Mesothelial cell of epicardium (in vitro differentiated cells): Measurements from ENCODE around the gene MYLIP. TPM values are rescaled to one million over a fixed set of nuclear protein-coding genes. Genes with fewer than 3 reads are reported as not detected.

Experiments
- DNase-seq, 2 experiments: peaks; one replicate each; pipeline ENCODE4 v3.0.0; 2021; ENCODE audit warnings: low spot score in 2 of 2; ENCODE audit not compliant: unreplicated experiment in 2 of 2
- H3K27ac Mint-ChIP-seq: 2 replicates; pipeline ENCODE4 v1.8.0; 2021; ENCODE audit warnings: mixed read lengths
- H3K27me3 Mint-ChIP-seq: 2 replicates; pipeline ENCODE4 v1.8.0; 2021; ENCODE audit warnings: low read depth, mixed read lengths
- H3K36me3 Mint-ChIP-seq: 2 replicates; pipeline ENCODE4 v1.8.0; 2021; ENCODE audit warnings: mixed read lengths
- H3K4me1 Mint-ChIP-seq: 2 replicates; pipeline ENCODE4 v1.8.0; 2021; ENCODE audit warnings: mixed read lengths
- H3K4me3 Mint-ChIP-seq: 2 replicates; pipeline ENCODE4 v1.8.0; 2021; ENCODE audit warnings: mild to moderate bottlenecking, moderate library complexity, mixed read lengths
- H3K9me3 Mint-ChIP-seq: 2 replicates; pipeline ENCODE4 v1.8.0; 2021; ENCODE audit warnings: mixed read lengths
- CTCF ChIP-seq: fragments of 200-600 bp; sonication (generic); IDR thresholded peaks from one replicate; pipeline ENCODE4 v1.5.0; 2021; ENCODE audit warnings: antibody characterized with exemption; ENCODE audit not compliant: unreplicated experiment
- total RNA-seq: library from RNA; stranded (reverse); gene quantifications from 3 replicates; pipeline ENCODE4 v1.2.1, GENCODE V29; 2021

MYLIP gene
- total RNA-seq, 1 donor from 2014 or later = 25.7 TPM

- no peak for TF ChIP-seq CTCF
- Mint-ChIP-seq H3K9me3 (no peaks in the 10 kb centered on the region), H3K27me3 (no peaks in the 10 kb centered on the region), H3K4me3 (no peak overlapping the region), H3K27ac (no peak overlapping the region), H3K36me3 (no peaks in the 10 kb centered on the region), H3K4me1 (no peaks in the 10 kb centered on the region)
- DNase-seq = no peak
Observed at GRCh38 chr6:16090920-16091319, 38.0 kb upstream of the MYLIP start.

- no peak overlapping the region for H3K4me3 Mint-ChIP-seq
- TF ChIP-seq CTCF = no peak
- H3K4me1 Mint-ChIP-seq = no peaks in the 10 kb centered on the region
- H3K9me3 Mint-ChIP-seq = no peaks in the 10 kb centered on the region
- H3K27ac Mint-ChIP-seq = no peak overlapping the region
- no peaks in the 10 kb centered on the region for H3K27me3 Mint-ChIP-seq
- no peaks in the 10 kb centered on the region for H3K36me3 Mint-ChIP-seq
- DNase-seq = no peak
Observed at GRCh38 chr6:16092140-16092539, 36.7 kb upstream of the MYLIP start.

- TF ChIP-seq CTCF = no peak
- Mint-ChIP-seq H3K4me1 (no peaks in the 10 kb centered on the region), H3K9me3 (peaks cover 4% of the 10 kb centered on the region), H3K27ac (no peak overlapping the region), H3K27me3 (no peaks in the 10 kb centered on the region), H3K4me3 (no peak overlapping the region), H3K36me3 (no peaks in the 10 kb centered on the region)
- DNase-seq = no peak
Observed at GRCh38 chr6:16092990-16093389, 35.9 kb upstream of the MYLIP start.

GRCh38 chr6:16095180-16095579, 33.7 kb upstream of the MYLIP start:
- H3K27me3 Mint-ChIP-seq = no peaks in the 10 kb centered on the region
- DNase-seq = no peak
- TF ChIP-seq CTCF = no peak
- H3K4me3 Mint-ChIP-seq = no peak overlapping the region
- no peaks in the 10 kb centered on the region for H3K36me3 Mint-ChIP-seq
- H3K27ac Mint-ChIP-seq = no peak overlapping the region
- H3K4me1 Mint-ChIP-seq = no peaks in the 10 kb centered on the region
- peaks cover 8% of the 10 kb centered on the region for H3K9me3 Mint-ChIP-seq

- H3K27ac Mint-ChIP-seq = no peak overlapping the region
- TF ChIP-seq CTCF = no peak
- no peak overlapping the region for H3K4me3 Mint-ChIP-seq
Observed at GRCh38 chr6:16097382-16098171, 31.3 kb upstream of the MYLIP start.

GRCh38 chr6:16098211-16098610, 30.7 kb upstream of the MYLIP start:
- Mint-ChIP-seq H3K9me3 (peaks cover 15% of the 10 kb centered on the region), H3K4me3 (no peak overlapping the region), H3K27me3 (no peaks in the 10 kb centered on the region), H3K36me3 (no peaks in the 10 kb centered on the region), H3K4me1 (no peaks in the 10 kb centered on the region), H3K27ac (no peak overlapping the region)
- no peak for DNase-seq
- no peak for TF ChIP-seq CTCF

More at GRCh38 chr6:16097382-16098171, 31.3 kb upstream of the MYLIP start:
- no peaks in the 10 kb centered on the region for H3K36me3 Mint-ChIP-seq
- no peaks in the 10 kb centered on the region for H3K4me1 Mint-ChIP-seq
- peaks cover 15% of the 10 kb centered on the region for H3K9me3 Mint-ChIP-seq
- DNase-seq = no peak
- H3K27me3 Mint-ChIP-seq = no peaks in the 10 kb centered on the region
